ENCODE data around the gene SLC9C2. TPM values are rescaled to one million over a fixed set of nuclear protein-coding genes. Genes with fewer than 3 reads are reported as not detected.
"Not testable (repeated sequence)": the region's sequence is repeated elsewhere in the genome, so short reads cannot be mapped to it uniquely, and the experiment has no call there.

Gene SLC9C2
- total RNA-seq, 1 donor from 2014 or later: 0.16 TPM

- intact Hi-C loops (cut with DNase I): no loop called here
- no peak for ATAC-seq
- DNase-seq (ENCODE audit: missing footprints): no peak
Measured at GRCh38 chr1:173590557-173590956, 12.3 kb downstream of the SLC9C2 start.

DNA sequence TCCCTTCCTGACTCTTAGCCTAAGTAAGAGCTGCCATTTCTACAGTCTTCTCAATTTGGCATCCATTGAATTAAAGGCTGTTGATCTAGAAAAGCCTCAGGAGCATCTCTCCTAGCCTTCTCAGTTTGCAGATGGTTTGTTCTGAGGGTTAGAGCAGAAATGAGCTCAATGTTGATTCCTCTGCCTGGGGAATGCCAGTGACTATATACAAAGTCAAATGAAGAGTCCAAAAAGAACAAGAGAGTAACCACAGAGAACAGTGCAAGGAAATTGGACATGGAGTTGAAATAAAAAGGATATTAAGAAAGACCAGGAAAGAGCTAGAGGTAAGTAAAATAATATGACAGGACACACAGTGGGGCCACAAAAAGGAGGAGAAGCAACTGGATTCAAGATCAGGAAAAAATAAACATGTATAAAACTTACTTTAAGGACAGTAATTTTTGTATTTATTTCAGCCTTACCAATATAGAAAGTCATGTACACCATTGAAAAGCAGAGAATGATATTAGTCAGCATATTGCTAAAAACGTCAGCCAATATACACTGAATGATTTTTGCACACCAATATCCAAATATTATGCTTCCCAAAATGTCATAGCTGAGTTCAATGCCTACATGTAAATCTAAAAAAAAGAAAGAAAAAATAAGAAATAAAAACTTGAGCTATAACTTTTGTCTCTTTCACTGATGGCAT, 21.3 kb downstream of the SLC9C2 start:
- ATAC-seq (no peak), DNase-seq (ENCODE audit: missing footprints) (no peak)
- intact Hi-C loops (cut with DNase I): no loop called here

- intact Hi-C loops (cut with DNase I): no loop called here
- DNase-seq (ENCODE audit: missing footprints) (no peak), ATAC-seq (no peak)
Measured at GRCh38 chr1:173580658-173581057, 22.2 kb downstream of the SLC9C2 start.

- DNase-seq (ENCODE audit: missing footprints) (no peak), ATAC-seq (no peak)
- intact Hi-C loops (cut with DNase I): no loop called here
Measured at GRCh38 chr1:173580071-173580470, 22.8 kb downstream of the SLC9C2 start.

GRCh38 chr1:173573596-173573995, 29.3 kb downstream of the SLC9C2 start:
- intact Hi-C loops (cut with DNase I): no loop called here
- ATAC-seq: no peak
- no peak for DNase-seq (ENCODE audit: missing footprints)

GRCh38 chr1:173572201-173572873, 30.5 kb downstream of the SLC9C2 start:
- intact Hi-C loops (cut with DNase I): no loop called here
- no peak for DNase-seq (ENCODE audit: missing footprints)
- no peak for ATAC-seq

DNA sequence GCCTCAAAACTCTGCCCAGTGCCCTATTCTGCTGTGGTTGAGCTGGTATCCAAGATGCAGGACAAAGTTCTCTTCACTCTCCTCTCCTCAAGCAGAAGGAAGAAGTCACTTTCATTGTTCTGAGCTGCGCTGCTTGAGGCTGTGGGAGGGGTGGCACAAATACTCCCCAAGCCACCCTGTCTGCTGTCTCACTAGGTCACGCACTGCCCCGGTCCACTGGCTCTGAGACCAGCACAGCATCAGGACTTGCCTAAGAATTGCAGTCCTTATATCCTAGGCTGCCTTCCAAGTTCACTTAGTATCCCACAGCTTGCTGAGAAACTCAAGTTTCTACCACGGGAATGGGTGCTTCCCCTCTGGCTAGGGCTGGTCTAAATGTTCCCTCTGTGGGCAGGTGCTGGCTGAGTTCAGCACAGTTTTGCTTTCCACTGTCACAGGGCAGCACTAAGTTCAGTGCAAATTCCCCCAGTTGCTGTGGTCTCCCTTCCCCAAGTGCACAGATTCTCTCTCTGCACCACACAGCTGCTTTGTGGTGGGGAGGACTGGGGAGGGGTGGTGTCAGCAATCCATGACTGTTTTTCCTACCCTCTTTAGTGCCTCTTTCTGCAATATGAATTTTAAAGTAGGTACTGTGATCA, 32.4 kb downstream of the SLC9C2 start:
- DNase-seq (ENCODE audit: missing footprints) (no peak), ATAC-seq (no peak)
- intact Hi-C loops (cut with DNase I): no loop called here

DNA sequence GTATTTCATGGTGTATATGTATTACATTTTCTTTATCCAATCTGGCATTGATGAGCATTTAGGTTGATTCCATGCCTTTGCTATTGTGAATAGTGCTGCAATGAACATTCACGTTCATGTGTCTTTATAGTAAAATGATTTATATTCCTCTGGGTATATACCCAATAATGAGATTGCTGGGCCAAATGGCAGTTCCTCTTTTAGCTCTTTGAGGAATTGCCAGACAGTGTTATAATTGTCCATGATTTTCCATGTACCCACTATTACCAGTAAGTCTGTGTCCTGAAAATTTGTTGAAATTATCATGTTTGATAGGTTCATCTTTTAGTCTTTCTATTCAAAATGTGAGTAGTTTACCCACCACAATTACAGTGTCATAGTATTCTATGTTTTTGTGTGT, 34.4 kb downstream of the SLC9C2 start:
- intact Hi-C loops (cut with DNase I): no loop called here
- DNase-seq (ENCODE audit: missing footprints) (no peak), ATAC-seq (no peak)

DNA sequence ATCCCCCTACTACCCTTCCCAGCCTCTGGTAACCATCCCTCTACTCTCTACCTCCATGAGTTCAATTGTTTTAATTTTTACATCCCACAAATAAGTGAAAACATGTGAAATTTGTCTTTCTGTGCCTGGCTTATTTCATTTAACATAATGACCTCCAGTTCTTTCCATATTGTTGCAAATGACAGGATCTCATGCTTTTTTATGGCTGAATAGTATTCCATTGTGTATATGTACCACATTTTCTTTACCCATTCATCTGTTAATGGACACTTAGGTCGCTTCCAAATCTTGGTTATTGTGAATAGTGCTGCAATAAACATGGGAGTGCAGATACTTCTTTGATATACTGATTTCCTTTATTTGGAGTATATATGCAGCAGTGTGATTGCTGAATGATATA, 39.0 kb downstream of the SLC9C2 start:
- intact Hi-C loops (cut with DNase I); DNase-seq (ENCODE audit: missing footprints); ATAC-seq: not testable (repeated sequence)

- DNase-seq (ENCODE audit: missing footprints) (no peak), ATAC-seq (no peak)
- intact Hi-C loops (cut with DNase I): no loop called here
Measured at GRCh38 chr1:173562813-173563212, 40.1 kb downstream of the SLC9C2 start.

DNA sequence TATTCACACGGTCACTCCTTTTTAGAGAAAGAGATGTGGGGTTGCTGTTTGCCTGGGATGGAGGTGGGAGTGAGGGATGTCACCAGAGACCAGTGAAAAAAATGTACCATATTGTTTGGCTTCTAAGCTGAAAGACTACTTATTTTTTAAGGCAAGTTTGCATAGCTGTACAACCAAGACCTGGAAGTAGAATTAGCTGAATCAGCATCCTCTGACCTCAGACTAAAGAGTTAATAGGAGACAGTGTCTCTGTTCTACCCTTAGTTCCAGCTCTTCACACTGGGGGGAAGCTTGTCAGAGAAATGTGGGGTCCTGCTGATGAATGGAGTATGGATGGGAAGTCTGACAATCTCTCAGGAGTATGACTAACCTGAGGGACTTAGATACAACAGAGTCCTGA, 41.6 kb downstream of the SLC9C2 start:
- DNase-seq (ENCODE audit: missing footprints) (no peak), ATAC-seq (no peak)
- intact Hi-C loops (cut with DNase I): no loop called here

DNA sequence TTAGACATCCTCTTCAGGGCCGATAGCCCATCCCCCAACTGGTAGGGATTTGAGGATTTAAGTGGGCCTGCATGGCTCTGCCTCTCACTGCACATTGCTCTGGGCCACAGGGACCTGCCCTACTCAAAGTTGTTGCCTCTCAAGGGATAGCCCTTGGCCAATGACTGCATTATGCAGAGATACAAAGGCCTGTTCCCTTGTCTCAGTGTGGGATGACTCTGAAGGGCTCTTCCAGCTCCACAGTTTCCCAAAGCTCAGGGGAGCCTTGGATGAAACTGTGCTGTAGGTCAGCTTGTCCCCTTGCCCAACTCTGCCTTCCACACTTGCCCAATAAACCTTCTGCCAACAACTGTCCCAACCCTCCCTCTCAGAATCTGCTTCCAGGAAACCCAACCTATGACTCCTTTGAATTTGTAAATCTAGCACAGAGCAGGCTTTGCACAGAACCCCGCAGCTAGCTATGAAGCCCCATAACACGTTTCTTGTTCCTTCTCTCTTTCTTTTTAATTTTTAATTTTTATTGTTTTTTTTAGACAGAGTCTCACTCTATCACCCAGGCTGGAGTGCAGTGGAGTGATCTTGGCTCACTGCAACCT, 42.5 kb downstream of the SLC9C2 start:
- no peak for DNase-seq (ENCODE audit: missing footprints)
- ATAC-seq: no peak
- intact Hi-C loops (cut with DNase I): no loop called here

GRCh38 chr1:173555651-173556305, 47.1 kb downstream of the SLC9C2 start:
- no peak for ATAC-seq
- intact Hi-C loops (cut with DNase I): no loop called here
- no peak for DNase-seq (ENCODE audit: missing footprints)

GRCh38 chr1:173554541-173555250, 48.2 kb downstream of the SLC9C2 start:
- intact Hi-C loops (cut with DNase I): no loop called here
- ATAC-seq: no peak

DNA sequence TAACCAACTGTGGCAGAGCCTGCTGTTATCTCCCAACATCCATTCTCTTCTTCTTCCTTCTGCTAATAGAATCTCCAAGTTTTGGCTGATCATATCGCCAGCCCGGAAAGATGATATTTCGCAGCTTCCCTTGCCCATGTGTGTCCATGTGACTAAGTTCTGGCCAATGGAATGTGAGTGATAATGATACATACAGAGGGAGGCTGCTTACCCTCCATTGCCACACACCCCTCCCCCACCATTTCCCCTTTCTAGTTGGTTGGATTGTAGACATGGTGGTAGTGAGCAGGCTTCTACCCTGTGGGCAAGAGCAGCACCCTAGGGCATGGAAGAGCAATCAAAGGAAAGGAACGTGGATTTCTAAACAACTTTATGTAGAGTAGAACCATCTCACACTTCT, 48.8 kb downstream of the SLC9C2 start:
- no peak for ATAC-seq
- intact Hi-C loops (cut with DNase I): no loop called here
- no peak for DNase-seq (ENCODE audit: missing footprints)

More at GRCh38 chr1:173554541-173555250, 48.2 kb downstream of the SLC9C2 start:
- DNase-seq (ENCODE audit: missing footprints): no peak

- no peak for DNase-seq (ENCODE audit: missing footprints)
- intact Hi-C loops (cut with DNase I): no loop called here
Measured at GRCh38 chr1:173553312-173553711, 49.6 kb downstream of the SLC9C2 start.

GRCh38 chr1:173551699-173552098, 51.2 kb downstream of the SLC9C2 start:
- no peak for ATAC-seq
- DNase-seq (ENCODE audit: missing footprints): no peak
- intact Hi-C loops (cut with DNase I): no loop called here

More at GRCh38 chr1:173553312-173553711, 49.6 kb downstream of the SLC9C2 start:
- no peak for ATAC-seq

DNA sequence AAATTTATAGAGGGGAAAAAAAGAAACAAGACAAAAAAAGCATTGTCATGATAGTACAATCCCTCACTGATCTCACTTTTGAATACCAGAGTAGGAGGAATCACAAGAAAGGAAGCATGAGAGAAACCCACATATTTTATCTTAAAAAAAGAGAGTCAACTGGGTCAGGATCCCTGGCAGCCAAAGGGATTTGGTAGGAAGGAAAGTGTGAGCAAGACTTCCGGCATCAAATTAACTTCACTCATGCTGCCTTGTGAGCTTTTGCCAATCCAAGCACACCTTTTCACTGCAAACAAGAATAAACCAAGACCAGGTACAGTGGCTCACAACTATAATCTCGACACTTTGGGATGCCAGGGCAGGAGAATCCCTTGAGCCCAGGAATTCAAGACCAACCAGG, 53.1 kb downstream of the SLC9C2 start:
- no peak for ATAC-seq
- no peak for DNase-seq (ENCODE audit: missing footprints)
- intact Hi-C loops (cut with DNase I): no loop called here

DNA sequence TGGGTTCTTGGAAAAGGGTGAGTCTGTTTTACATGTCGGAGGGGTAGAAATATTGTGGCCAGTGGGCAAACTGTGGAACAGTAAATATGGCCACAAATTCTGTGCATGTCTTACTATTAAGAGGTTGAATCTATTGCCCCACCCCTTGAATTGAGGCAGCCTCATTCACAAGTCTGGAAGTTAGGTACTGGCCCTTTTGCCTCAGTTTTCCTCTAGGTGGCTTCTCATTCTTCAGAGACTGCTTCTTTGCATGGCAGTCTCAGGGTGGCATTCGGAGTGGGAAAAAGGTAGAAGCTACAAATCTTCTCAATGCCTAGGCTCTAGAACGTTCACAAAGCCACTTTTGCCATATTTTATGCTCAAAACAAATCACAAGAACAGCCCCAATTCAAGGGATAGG, 57.2 kb downstream of the SLC9C2 start:
- intact Hi-C loops (cut with DNase I): no loop called here
- ATAC-seq (no peak), DNase-seq (ENCODE audit: missing footprints) (no peak)
